Frontal cortex (tissue), 4 donors: Measurements from ENCODE around the gene SNN. TPM values are rescaled to one million over a fixed set of nuclear protein-coding genes. Genes with fewer than 3 reads are reported as not detected.

ENCODE experiments used
- DNase-seq, 2 donors: peaks; one replicate each; pipeline ENCODE4 v3.0.0; 2012; ENCODE audit warnings: low spot score in 2 of 2
- FAIRE-seq: peaks from 2 replicates; lab custom pipeline; 2012; peaks lifted over from hg19 to GRCh38; lab: Jason Lieb, UNC
- total RNA-seq: library from RNA; depleted of rRNA; stranded (reverse); fragments of >200 nt; gene quantifications from one replicate; pipeline ENCODE4 v1.2.3, GENCODE V29; 2014
- donor health status: control.
- donor health status: control.
- donor health status: control.

SNN gene
- total RNA-seq, 1 donor from 2014 or later = 154 TPM

GRCh38 chr16:11692171-11692570, 23.9 kb downstream of the SNN start:
- DNase-seq (no peak), FAIRE-seq (no peak)

- DNase-seq = no peak
- no peak for FAIRE-seq
Observed at GRCh38 chr16:11692651-11693050, 24.4 kb downstream of the SNN start.

- FAIRE-seq (no peak), DNase-seq (no peak)
Observed at GRCh38 chr16:11696266-11697012, 28.2 kb downstream of the SNN start.

GRCh38 chr16:11697319-11697718, 29.1 kb downstream of the SNN start:
- DNase-seq (no peak), FAIRE-seq (no peak)

- no peak for DNase-seq
- no peak for FAIRE-seq
Observed at GRCh38 chr16:11698271-11698689, 30.0 kb downstream of the SNN start.

GRCh38 chr16:11699234-11699894, 31.1 kb downstream of the SNN start:
- DNase-seq (no peak), FAIRE-seq (no peak)

- no peak for DNase-seq
- no peak for FAIRE-seq
Observed at GRCh38 chr16:11700264-11701029, 32.2 kb downstream of the SNN start.

GRCh38 chr16:11705311-11706025, 37.2 kb downstream of the SNN start:
- DNase-seq = no peak
- no peak for FAIRE-seq

- DNase-seq (no peak), FAIRE-seq (no peak)
Observed at GRCh38 chr16:11706180-11706742, 38.0 kb downstream of the SNN start.

- FAIRE-seq = no peak
- DNase-seq = no peak
Observed at GRCh38 chr16:11707679-11708197, 39.5 kb downstream of the SNN start.

GRCh38 chr16:11708421-11708820, 40.2 kb downstream of the SNN start:
- no peak for FAIRE-seq
- no peak for DNase-seq

- DNase-seq (no peak), FAIRE-seq (no peak)
Observed at GRCh38 chr16:11711662-11712061, 43.4 kb downstream of the SNN start.

GRCh38 chr16:11712122-11712521, 43.9 kb downstream of the SNN start:
- DNase-seq = no peak
- no peak for FAIRE-seq

- DNase-seq = no peak
- no peak for FAIRE-seq
Observed at GRCh38 chr16:11715246-11715947, 47.1 kb downstream of the SNN start.

GRCh38 chr16:11716336-11716735, 48.1 kb downstream of the SNN start:
- FAIRE-seq (no peak), DNase-seq (no peak)

GRCh38 chr16:11717811-11718210, 49.6 kb downstream of the SNN start:
- DNase-seq = no peak
- FAIRE-seq = no peak

- FAIRE-seq (no peak), DNase-seq (no peak)
Observed at GRCh38 chr16:11719171-11719570, 50.9 kb downstream of the SNN start.

- DNase-seq = no peak
- FAIRE-seq = no peak
Observed at GRCh38 chr16:11719762-11720161, 51.5 kb downstream of the SNN start.
